Stimulated activated CD4-positive, alpha-beta T cell treated with anti-CD3 and anti-CD28 coated beads, Interleukin-12 subunit alpha, Interleukin-12 subunit beta, amount 100 ng/mL, for 4 hours (primary cell): ENCODE results near the gene P2RY8.
"Not testable (repeated sequence)": the region's sequence is repeated elsewhere in the genome, so short reads cannot be mapped to it uniquely, and the experiment has no call there.

Source experiments
- DNase-seq: peaks from one replicate; pipeline ENCODE4 v3.0.0-alpha.2; 2020

Gene P2RY8

DNA sequence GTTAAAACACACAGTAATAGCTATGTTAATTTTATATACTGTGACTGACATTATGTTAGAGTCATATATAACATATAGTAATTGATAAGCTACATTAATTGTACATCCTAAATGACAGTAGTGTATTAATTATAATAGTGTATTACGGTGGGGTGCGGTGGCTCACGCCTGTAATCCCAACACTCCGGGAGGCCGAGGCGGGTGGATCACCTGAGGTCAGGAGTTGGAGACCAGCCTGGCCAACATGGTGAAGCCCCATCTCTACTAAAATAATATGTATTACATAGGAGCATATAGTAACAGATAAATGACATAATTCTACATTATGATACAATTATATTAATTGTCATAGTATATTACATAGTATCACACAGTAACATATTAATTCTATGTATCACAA is 96.5 kb downstream of the P2RY8 start:
- DNase-seq, result no peak

GRCh38 chrX:1435241-1435895 is 101.6 kb downstream of the P2RY8 start:
- no peak for DNase-seq

GRCh38 chrX:1434871-1435240 is 102.1 kb downstream of the P2RY8 start:
- no peak for DNase-seq

DNA sequence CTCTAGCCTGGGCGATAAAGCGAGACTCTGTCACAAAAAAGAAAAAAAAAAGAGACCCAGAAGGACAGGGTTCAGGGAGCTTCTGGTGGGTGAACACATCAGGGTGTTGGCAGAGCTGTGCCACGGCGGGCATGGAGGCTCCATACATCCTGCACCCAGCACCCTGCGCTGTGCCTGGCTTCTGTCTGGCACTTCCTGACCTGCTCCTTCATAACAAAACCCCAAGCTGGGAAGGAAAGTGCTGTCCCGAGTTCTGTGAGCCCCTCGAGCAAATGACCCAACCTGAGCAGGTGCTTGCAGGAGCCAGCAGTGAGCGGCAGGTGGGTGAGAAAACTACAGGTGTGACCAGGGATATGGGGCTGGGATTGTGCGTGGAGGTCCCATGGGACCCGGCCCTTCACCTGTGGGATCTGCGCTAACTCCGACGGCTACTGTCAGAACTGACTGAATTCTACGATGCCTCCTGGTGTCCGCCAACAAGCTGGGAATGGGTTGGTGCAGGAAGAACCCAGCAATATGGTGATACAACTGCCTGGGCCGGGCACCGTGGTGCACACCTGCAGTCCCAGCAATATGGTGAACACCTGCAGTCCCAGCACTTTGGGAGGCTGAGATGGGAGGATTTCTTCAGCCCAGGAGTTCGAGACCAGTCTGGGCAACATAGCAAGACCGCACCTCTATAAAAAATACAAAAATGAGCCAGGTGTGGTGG is 103.2 kb downstream of the P2RY8 start:
- DNase-seq, result no peak

GRCh38 chrX:1430451-1430850 is 106.5 kb downstream of the P2RY8 start:
- no peak for DNase-seq

- no peak for DNase-seq
Observed at GRCh38 chrX:1427756-1428155, 109.2 kb downstream of the P2RY8 start.

- not testable (repeated sequence) for DNase-seq
Observed at GRCh38 chrX:1426321-1426720, 110.7 kb downstream of the P2RY8 start.

DNA sequence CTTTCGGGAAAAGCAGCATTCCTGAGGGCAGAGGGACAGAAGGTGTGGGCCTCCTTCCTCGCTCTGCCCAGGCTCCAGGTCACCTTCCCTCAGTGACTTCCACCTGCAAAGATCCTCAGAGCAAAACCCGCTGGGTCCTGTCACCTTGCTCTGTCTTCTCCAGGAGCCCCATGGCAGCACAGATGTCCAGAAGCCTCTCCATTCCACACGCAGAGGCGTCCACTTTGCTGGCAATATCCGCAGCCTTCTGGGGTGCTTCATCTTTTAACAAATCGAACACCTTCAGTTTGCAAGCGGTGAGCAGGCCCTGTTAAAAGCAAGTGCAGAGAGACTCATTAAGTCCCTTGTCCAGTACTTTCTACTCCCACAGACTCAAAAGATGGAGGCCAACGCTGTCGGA is 111.6 kb downstream of the P2RY8 start:
- no peak for DNase-seq

DNA sequence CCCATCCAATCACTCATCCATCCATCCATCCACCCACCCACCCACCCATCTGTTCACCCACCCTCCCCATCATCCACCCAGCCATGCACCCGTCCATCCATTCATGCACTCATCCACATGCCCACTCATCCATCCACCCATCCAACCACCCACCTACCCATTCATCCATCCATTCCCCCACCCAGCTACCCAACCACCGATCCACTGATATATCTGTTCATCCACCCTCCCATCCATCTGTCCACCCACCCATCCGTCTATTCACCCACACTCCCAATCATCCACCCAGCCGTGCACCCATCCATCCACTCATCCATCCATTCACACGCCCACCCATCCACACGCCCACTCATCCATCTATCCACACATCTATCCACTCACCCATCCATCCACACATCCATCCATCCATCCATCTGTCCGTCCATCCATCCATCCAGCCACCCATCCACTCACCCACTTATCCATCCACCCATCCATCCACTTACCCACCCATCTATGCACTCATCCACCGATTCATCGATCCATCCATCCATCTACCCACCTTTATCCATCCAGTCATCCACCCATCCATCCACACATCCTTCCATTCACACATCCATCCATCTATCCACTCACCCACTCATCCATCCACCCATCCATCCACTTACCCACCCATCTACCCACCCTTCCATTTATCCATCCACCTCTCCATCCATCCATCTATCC is 112.7 kb downstream of the P2RY8 start:
- DNase-seq, result no peak

- DNase-seq, result no peak
Observed at GRCh38 chrX:1423215-1423614, 113.8 kb downstream of the P2RY8 start.

GRCh38 chrX:1422135-1422465 is 114.9 kb downstream of the P2RY8 start:
- DNase-seq, result no peak

DNA sequence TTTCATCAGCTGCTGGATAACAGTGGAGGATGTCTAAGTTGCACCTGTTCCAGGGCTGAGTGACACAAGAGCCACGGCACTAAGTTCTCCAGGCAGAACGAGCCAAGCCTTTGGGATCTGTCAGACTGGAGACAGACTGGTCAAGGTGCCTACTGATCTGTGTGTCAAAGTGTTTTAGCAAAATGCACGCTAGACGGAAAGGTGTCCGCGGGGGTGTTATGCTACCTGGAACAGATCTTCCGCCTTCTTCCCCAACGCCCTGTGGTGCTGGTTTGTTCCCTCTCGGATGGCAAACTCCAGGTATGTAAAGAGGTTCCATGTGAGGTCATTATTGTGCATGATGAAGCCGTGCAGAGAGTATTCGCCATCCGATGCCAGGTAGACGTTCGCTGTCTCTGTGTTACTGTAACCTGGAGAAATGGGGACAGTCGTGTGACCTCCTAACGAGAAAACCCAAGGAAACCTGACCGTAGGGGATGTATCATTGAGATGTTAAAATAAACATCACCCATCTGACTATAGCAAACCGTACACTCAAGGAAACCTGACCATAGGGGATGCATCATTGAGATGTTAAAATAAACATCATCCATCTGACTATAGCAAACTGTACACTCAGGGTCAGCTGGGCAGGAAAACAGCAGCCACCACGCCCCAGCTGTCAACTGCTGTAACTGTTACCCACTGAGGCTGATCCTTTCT is 115.4 kb downstream of the P2RY8 start:
- no peak for DNase-seq

DNA sequence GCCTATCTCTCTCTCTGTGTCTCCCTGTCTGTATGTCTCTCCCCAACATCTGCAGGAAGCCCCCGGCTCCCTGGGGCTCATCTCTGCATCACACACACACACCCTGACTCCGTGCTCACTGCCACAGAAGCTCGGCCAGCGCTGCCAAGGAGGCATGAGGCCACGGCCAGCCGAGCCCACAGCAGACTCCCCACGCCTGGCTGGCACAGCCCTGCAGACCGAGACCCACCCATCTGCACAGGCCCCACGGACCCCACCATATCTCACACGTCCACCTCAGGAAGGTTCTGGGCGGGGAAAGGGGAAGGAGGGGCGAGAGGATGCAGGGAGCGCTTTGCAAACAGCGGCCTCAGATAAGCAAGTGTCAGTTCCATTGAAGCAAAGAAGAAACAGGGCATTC is 116.6 kb downstream of the P2RY8 start:
- no peak for DNase-seq

GRCh38 chrX:1419545-1420355 is 117.2 kb downstream of the P2RY8 start:
- no peak for DNase-seq

DNA sequence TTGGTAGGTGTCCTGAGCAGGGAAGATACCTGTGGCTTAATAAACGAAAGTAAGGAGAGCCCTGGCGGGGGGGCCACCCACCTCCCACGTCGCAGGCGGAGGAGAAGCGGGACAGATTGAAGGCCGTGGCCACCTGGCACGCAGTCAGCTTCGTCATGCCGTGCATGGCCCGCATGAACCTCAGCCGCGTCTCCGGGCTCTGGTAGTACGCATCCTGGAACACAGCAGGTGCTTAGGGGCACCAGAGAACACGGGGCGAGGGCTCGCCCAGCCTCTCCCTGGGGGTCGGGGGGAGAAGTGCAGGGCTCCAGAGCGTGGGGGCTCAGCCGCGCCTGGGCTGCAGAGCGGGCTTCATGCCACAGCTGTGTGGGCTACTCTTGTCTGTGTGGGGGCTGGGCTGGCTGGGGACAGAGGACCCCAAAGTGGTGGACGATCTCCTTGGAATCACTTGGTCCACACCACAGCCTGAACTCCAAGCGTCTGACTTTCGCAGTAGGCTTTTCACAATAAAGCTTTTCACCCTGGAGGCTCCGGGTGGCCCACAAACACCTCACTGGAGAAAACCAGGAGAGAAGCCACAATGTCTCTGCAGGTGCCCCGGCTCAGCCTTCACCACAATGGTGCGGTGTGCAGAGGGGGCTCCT is 118.0 kb downstream of the P2RY8 start:
- DNase-seq, result no peak

DNA sequence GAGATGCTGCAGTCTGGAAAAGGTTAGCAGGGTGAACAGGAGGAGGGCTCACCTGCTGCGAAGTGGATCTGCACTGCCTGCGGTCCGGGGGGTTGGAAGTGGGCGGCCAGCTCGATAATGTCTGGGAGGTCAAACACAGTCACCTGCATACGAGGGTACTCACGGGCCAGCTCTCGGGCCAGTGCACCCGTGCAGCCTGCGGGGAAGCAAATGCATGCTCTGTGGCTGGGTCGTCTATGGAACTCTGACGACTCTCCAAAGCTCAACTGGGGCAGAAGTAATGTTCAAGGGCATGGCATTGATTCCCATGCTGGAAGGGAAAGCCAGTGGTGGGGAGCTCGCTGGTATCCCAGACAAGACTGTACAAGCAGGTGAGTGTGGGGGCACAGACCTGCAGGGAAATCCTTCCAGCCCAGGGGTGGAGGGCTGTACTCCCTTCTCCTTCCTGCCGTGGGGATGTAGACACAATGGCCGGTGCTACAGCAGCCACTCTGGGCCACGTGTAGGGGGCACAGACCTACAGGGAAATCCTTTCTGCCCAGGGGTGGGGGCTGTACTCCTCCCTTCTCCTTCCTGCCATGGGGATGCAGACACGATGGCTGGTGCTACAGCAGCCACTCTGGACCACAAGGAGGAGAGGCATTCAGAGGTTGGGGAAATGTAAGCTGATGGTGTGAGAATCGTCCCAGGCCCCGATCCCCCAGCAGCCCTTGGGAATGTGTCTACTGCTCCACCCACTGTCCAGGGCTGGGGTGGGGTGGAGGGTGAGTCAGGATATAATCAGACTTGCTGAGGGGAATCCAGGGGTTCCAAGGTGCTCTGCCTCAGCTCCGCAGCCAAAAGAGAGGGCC is 118.8 kb downstream of the P2RY8 start:
- no peak for DNase-seq

- DNase-seq, result no peak
Observed at GRCh38 chrX:1416965-1417760, 119.8 kb downstream of the P2RY8 start.

DNA sequence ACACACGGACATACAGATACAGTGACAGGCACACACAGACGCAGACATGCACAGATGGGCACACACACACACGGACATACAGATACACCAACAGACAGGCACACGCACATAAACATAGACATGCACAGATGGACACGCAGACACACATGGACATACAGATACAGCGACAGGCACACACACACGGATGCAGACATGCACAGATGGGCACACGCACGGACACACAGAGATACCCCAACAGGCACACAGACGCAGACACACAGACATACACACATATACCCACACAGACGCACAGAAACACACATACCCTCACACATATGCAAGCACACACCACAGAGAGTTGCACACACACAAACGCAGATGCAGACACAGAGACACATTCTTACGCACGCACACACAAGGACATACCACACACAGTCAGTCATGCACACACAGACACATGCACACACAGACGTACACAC is 120.6 kb downstream of the P2RY8 start:
- no peak for DNase-seq
